Fibroblast of skin of abdomen (primary cell): ENCODE data around the gene SESN1.

Experiments
- DNase-seq: peaks from one replicate; pipeline ENCODE4 v3.0.0-alpha.2; 2013

SESN1 gene

GRCh38 chr6:109059153-109059552, 35.5 kb downstream of the SESN1 start:
- no peak for DNase-seq

- DNase-seq, result no peak
These were observed 36.0 kb downstream of the SESN1 start for GRCh38 chr6:109058620-109059019.

- no peak for DNase-seq
These were observed 38.0 kb downstream of the SESN1 start for GRCh38 chr6:109056661-109057060.

- DNase-seq, result peak; percentile 42
These were observed 38.8 kb downstream of the SESN1 start for GRCh38 chr6:109055771-109056235.

- DNase-seq, result peak; percentile 59
These were observed 41.3 kb downstream of the SESN1 start for GRCh38 chr6:109053336-109053735.

- no peak for DNase-seq
These were observed 41.8 kb downstream of the SESN1 start for GRCh38 chr6:109052852-109053251.

GRCh38 chr6:109052018-109052651, 42.5 kb downstream of the SESN1 start:
- no peak for DNase-seq

- peak; percentile 24 for DNase-seq
These were observed 43.2 kb downstream of the SESN1 start for GRCh38 chr6:109051301-109052017.

- DNase-seq, result no peak
These were observed 44.1 kb downstream of the SESN1 start for GRCh38 chr6:109050447-109051102.

GRCh38 chr6:109050012-109050411, 44.6 kb downstream of the SESN1 start:
- DNase-seq, result no peak

- no peak for DNase-seq
These were observed 45.8 kb downstream of the SESN1 start for GRCh38 chr6:109048670-109049415.

GRCh38 chr6:109048176-109048575, 46.5 kb downstream of the SESN1 start:
- no peak for DNase-seq

GRCh38 chr6:109045493-109045892, 49.2 kb downstream of the SESN1 start:
- DNase-seq, result no peak

GRCh38 chr6:109039795-109040194, 54.9 kb downstream of the SESN1 start:
- DNase-seq, result no peak

GRCh38 chr6:109038837-109039398, 55.7 kb downstream of the SESN1 start:
- DNase-seq, result no peak

- DNase-seq, result no peak
These were observed 57.9 kb downstream of the SESN1 start for GRCh38 chr6:109036574-109037294.

- no peak for DNase-seq
These were observed 60.1 kb downstream of the SESN1 start for GRCh38 chr6:109034526-109034925.

GRCh38 chr6:109033655-109034054, 61.0 kb downstream of the SESN1 start:
- no peak for DNase-seq

GRCh38 chr6:109031416-109031815, 63.2 kb downstream of the SESN1 start:
- no peak for DNase-seq

GRCh38 chr6:109029313-109029712, 65.3 kb downstream of the SESN1 start:
- DNase-seq, result no peak

- DNase-seq, result no peak
These were observed 66.2 kb downstream of the SESN1 start for GRCh38 chr6:109028439-109028838.

- no peak for DNase-seq
These were observed 66.7 kb downstream of the SESN1 start for GRCh38 chr6:109027964-109028363.
